Rectal smooth muscle tissue (tissue), 1 donor: ENCODE data around the gene POLR1A.
A peak's percentile ranks its signal among the peaks of the same experiment; 100 is the strongest.
"Not testable (repeated sequence)": the region's sequence is repeated elsewhere in the genome, so short reads cannot be mapped to it uniquely, and the experiment has no call there.

Experiments used
- H3K27ac ChIP-seq: one replicate; pipeline ENCODE4 v1.7.0; 2013; ENCODE audit warnings: low read depth, low read length, inconsistent platforms
- H3K27me3 ChIP-seq: one replicate; pipeline ENCODE4 v1.7.0; 2013; ENCODE audit warnings: low read length; ENCODE audit not compliant: control insufficient read depth, insufficient read depth
- H3K36me3 ChIP-seq: one replicate; pipeline ENCODE4 v1.7.0; 2013; ENCODE audit warnings: low read length; ENCODE audit not compliant: control insufficient read depth, insufficient read depth
- H3K4me1 ChIP-seq: one replicate; pipeline ENCODE4 v1.7.0; 2013; ENCODE audit warnings: low read length; ENCODE audit not compliant: control insufficient read depth, insufficient read depth
- H3K4me3 ChIP-seq: one replicate; pipeline ENCODE4 v1.7.0; 2013; ENCODE audit warnings: low read length
- H3K9ac ChIP-seq: one replicate; pipeline ENCODE4 v1.7.0; 2013; ENCODE audit warnings: low read length

Gene POLR1A

DNA sequence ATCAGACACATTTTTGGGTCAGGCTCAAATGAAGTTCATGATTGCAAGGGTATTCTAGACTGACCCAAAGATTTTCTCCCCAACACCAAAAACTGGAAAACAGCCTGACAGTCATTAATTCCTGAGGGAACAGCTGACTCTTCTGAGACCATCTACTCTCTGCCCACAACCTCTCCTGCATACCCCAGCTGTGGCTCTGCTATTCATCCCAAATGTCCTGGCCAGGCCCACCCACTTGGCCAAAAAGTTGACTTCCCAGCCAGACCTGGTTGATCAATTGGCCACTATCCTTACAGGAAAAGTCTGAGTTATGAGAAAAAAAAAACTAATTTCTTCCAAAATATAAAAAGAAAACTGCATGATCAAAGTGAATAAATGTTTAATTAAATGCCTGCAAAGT, 113.1 kb downstream of the POLR1A start:
- peaks cover 28% of the 10 kb centered on the region for H3K4me1 ChIP-seq
- H3K4me3 ChIP-seq = no peak overlapping the region
- no peak overlapping the region for H3K27ac ChIP-seq
- no peaks in the 10 kb centered on the region for H3K36me3 ChIP-seq
- no peak overlapping the region for H3K9ac ChIP-seq
- no peaks in the 10 kb centered on the region for H3K27me3 ChIP-seq

GRCh38 chr2:85992053-85992452, 113.6 kb downstream of the POLR1A start:
- H3K27ac ChIP-seq, H3K36me3 ChIP-seq, H3K4me3 ChIP-seq, H3K9ac ChIP-seq, H3K27me3 ChIP-seq: not testable (repeated sequence)
- peaks cover 26% of the 10 kb centered on the region for H3K4me1 ChIP-seq

DNA sequence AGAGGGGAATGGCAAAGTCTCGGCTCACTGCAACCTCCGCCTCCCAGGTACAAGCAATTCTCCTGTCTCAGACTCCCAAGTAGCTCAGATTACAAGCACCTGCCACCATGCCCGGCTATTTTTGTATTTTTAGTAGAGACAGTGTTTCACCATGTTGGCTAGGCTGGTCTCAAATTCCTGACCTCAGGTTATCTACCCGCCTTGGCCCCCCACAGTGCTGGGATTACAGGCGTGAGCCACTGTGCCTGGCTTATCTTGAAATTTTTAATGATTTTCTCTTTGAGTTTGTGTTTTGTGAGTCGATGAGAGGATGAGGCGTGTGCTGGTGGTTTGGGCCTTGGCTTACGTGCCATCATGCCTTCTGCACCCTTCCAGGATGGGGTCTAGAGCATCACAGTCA, 115.6 kb downstream of the POLR1A start:
- Histone ChIP-seq H3K4me1 (peaks cover 16% of the 10 kb centered on the region), H3K36me3 (no peaks in the 10 kb centered on the region), H3K27me3 (no peaks in the 10 kb centered on the region), H3K27ac (no peak overlapping the region), H3K9ac (no peak overlapping the region), H3K4me3 (no peak overlapping the region)

- H3K36me3 ChIP-seq = no peaks in the 10 kb centered on the region
- H3K4me3 ChIP-seq = no peak overlapping the region
- H3K27ac ChIP-seq = no peak overlapping the region
- H3K9ac ChIP-seq = no peak overlapping the region
- peaks cover 16% of the 10 kb centered on the region for H3K4me1 ChIP-seq
- no peaks in the 10 kb centered on the region for H3K27me3 ChIP-seq
These were observed 116.3 kb downstream of the POLR1A start for GRCh38 chr2:85989288-85989865.

DNA sequence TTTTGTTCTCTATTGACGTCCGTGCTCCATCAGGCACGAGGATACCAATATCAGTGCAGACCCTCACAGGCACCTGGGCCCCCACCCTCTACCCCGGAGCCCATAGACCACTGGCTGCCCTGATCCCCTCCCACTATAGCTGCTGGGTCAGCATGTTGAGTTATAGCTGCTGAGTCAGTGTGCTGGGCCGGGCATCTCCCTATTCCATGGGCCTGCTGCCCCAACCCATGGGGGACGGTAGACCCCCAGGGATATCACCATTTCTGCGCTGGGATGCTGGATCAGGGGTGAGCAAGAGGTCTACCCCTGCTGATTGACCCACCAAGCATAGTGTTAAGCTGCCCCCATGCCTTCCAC, 116.8 kb downstream of the POLR1A start:
- Histone ChIP-seq H3K36me3 (no peaks in the 10 kb centered on the region), H3K4me3 (no peak overlapping the region), H3K27ac (peak overlapping the region; percentile 38), H3K27me3 (no peaks in the 10 kb centered on the region), H3K9ac (no peak overlapping the region), H3K4me1 (peaks cover 16% of the 10 kb centered on the region)

DNA sequence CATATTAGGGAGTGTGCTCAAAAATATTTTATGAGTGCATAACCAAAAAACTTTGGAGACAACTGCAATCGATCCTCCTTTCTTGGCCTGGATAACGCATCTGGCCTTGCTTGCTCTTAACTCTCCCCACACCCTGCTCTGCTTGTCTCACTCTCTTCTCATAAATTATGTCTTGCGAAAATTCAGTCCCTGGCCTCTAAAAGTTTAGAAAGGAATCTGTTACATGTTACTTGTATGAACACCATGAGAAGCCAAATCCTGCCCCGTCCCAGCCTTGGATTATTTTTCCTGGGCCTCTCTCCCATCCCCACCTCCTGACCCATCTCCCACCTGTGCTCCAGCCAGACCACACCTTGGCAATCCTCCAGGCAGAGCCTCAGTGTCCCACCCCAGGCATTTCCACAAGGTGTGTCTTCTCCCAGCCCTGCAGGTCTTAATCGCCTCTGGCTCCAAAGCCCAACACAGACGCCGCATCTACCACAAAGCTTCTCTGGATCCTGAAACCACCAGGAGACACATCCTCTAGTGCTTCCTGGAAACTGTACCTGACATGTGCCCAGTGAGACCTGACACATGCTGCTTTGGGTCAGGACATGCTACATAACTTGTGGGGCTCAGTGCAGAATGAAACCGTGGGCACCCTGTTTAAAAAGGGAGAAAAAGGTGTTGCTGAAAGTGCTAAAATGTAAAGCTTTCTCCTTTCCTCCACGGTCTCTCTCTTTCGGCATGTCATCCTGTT, 117.3 kb downstream of the POLR1A start:
- H3K27ac ChIP-seq = peak overlapping the region; percentile 38
- no peaks in the 10 kb centered on the region for H3K36me3 ChIP-seq
- no peak overlapping the region for H3K9ac ChIP-seq
- H3K4me1 ChIP-seq = peaks cover 16% of the 10 kb centered on the region
- no peak overlapping the region for H3K4me3 ChIP-seq
- H3K27me3 ChIP-seq = no peaks in the 10 kb centered on the region

DNA sequence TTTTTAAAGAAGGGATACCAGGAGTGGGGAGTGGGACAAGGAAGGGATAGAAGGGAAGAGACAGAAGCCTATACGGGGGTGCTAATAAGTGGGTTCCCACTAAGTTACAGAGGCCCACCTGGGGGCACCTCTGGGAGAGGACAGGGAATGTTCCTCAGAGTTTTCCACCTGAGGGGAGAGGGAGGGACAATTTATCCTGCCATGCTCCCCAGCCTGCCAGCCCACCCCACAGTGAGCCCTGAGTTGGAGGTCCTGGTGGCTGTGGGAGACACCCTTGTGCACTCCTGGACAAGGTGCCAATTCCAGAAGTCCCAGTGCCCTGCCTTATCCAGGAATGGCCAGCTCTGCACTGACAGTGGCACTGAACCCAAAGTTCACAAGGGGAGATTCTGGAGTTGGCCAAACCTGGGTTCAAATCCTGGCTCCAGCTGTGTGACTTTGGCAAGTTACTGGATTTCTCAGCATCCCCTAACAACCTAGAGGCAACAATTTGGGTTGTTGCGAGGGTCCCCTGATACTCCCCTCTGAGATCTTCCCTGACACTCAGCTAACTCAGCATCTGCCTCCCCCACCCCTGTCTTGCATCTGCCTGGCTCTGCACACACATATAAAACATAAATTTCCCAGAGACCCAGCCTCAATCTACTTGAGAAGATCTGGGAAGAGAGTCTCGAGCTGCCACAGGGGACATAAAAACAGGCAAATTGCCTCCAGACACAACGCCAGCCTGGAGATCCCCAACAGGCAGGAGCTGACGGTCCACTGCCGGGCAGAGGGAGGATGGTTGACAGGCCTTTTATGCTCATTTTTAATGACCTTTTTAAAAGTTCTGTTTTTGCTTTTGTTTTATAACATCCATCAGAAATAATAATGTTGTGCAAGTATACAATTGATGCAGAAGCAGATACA, 118.2 kb downstream of the POLR1A start:
- H3K27me3 ChIP-seq = no peaks in the 10 kb centered on the region
- H3K9ac ChIP-seq = no peak overlapping the region
- no peaks in the 10 kb centered on the region for H3K36me3 ChIP-seq
- peak overlapping the region; percentile 51 for H3K27ac ChIP-seq
- H3K4me1 ChIP-seq = peaks cover 16% of the 10 kb centered on the region
- H3K4me3 ChIP-seq = peak overlapping the region; percentile 21

GRCh38 chr2:85986121-85986520, 119.6 kb downstream of the POLR1A start:
- Histone ChIP-seq H3K9ac (no peak overlapping the region), H3K4me3 (no peak overlapping the region), H3K36me3 (no peaks in the 10 kb centered on the region), H3K27ac (no peak overlapping the region), H3K4me1 (peaks cover 16% of the 10 kb centered on the region), H3K27me3 (no peaks in the 10 kb centered on the region)

GRCh38 chr2:85984788-85985187, 120.9 kb downstream of the POLR1A start:
- Histone ChIP-seq H3K9ac (no peak overlapping the region), H3K36me3 (no peaks in the 10 kb centered on the region), H3K4me1 (peaks cover 16% of the 10 kb centered on the region), H3K4me3 (no peak overlapping the region), H3K27ac (no peak overlapping the region), H3K27me3 (no peaks in the 10 kb centered on the region)

- Histone ChIP-seq H3K27ac (no peak overlapping the region), H3K9ac (no peak overlapping the region), H3K4me3 (no peak overlapping the region), H3K27me3 (no peaks in the 10 kb centered on the region), H3K36me3 (no peaks in the 10 kb centered on the region), H3K4me1 (peaks cover 15% of the 10 kb centered on the region)
These were observed 121.9 kb downstream of the POLR1A start for GRCh38 chr2:85983766-85984165.

DNA sequence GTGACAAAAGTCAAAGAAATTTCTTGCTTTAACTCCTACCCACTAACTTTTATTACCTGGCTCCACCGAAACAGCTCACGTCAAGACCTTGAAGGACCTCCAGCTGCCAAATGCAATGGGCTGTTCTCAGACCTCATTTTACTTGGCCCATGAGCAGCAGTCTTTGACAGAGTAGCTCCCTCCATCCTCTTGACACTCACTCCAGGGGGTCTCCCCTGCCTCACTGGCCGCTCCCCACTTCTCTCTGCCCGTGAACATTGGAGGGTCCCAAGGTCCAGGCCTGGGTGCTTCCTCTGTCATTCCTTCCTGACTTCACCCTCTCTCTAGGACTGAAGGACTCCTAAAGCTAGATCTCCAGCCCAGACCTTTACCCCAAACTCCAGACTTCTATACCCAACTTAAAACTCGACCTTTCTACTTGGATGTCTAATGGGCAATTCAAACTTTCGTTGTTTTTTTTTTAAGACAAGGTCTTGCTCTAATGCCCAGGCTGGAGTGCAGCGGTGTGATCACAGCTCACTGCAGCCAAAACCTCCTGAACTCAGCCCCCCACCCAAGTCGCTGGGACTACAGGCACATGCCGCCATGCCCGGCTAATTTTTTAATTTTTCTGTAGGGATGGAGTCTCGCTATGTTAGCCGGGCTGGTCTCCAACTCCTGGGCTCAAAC, 124.0 kb downstream of the POLR1A start:
- no peak overlapping the region for H3K27ac ChIP-seq
- H3K4me1 ChIP-seq = peaks cover 2% of the 10 kb centered on the region

More for the DNA sequence above, 124.0 kb downstream of the POLR1A start:
- no peak overlapping the region for H3K9ac ChIP-seq
- no peak overlapping the region for H3K4me3 ChIP-seq
- no peaks in the 10 kb centered on the region for H3K27me3 ChIP-seq
- H3K36me3 ChIP-seq = no peaks in the 10 kb centered on the region
